Esophagus squamous epithelium (tissue), 4 donors: ENCODE data around the gene MEP1B.

ENCODE experiments used
- CTCF ChIP-seq, 6 experiments: fragments of 450-650 bp in 4 of 6; fragments of 200-600 bp in 2 of 6; sonication (generic) in 2 of 6; IDR thresholded peaks; one replicate each; pipeline ENCODE4 v1.5.1; 2016 to 2019; ENCODE audit warnings: antibody characterized with exemption in 6 of 6, mild to moderate bottlenecking in 4 of 6, moderate library complexity in 4 of 6
- POLR2A ChIP-seq, 4 donors: fragments of 450-650 bp; IDR thresholded peaks; one replicate each; pipeline ENCODE4 v1.6.1; 2017; ENCODE audit warnings: antibody characterized with exemption in 4 of 4, mild to moderate bottlenecking in 4 of 4, moderate library complexity in 3 of 4

- TF ChIP-seq POLR2A (IDR thresholded peaks at IDR 0.05): no peak
- no peak for TF ChIP-seq CTCF (IDR thresholded peaks at IDR 0.05)
These were observed 12.3 kb upstream of the MEP1B start for GRCh38 chr18:32177530-32177929.
